NCI-H1417 treated with DMSO at 0.1 percent for 48 hours (cell line): Measurements from ENCODE around the gene OLFML2B.

ENCODE experiments used
- DNase-seq: peaks from one replicate; lab custom pipeline; 2025; lab: John Stamatoyannopoulos, UW

OLFML2B gene

DNA sequence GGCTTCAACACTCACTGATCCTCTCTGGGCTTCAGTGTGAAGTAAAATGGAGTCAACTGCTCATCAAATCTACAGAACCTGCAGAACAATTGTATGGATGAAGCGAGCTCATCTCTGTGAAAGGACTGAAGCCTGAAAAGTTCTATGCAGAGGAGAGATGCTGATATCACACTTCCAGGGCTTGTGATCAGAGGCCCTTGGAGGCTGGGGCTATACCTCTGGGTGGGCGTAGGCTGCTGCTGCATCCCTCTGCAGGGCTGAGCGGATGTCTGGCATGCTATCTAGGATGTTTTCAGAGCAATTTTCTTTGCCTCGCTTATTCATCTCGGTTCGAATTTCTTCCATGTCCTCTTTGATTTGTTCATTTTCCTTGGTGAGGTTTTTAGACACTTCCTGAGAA is 17.6 kb downstream of the OLFML2B start:
- DNase-seq: no peak

DNA sequence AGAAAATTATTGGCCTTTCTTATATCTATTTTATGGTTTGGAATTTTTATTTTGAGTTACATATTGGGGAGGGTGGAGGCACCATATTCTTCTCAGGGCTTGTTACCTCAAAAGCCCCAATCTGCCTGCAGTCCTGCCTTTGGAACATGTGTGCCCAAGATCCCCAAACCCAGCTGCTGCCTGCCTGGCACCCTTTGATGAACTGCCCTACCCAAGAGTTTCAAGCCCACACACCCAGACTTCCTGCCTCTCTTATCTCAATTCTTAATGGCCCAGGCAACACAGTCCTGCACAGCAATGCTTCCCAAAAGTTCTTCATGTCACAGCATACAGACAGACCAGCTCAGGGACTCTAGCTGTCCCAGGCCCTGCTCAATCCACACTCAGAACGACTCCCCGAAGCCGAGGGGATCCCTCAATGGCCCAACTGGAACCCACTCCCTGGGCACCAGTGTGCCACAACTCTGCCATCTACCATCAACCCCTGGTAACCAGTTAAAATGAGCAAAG is 19.2 kb downstream of the OLFML2B start:
- DNase-seq: no peak

DNA sequence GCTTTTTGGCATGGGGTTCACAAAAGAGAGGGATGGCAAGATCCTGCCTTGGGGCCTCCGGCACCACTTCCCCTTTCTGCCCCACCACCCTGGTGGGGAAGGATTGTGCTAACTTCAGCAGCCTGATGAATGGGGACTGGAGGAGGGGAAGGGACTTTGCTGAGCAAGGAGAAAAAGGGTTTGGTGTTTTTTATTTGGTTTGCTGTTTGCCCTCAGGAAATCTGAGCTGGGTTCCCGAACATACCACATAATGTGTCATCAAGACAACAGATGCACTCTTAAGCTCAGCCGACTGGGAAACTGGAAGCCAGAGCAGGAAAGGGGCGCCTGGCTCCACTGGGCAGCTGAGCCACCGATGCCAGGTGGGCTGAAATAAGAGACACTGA is 19.8 kb downstream of the OLFML2B start:
- no peak for DNase-seq

DNA sequence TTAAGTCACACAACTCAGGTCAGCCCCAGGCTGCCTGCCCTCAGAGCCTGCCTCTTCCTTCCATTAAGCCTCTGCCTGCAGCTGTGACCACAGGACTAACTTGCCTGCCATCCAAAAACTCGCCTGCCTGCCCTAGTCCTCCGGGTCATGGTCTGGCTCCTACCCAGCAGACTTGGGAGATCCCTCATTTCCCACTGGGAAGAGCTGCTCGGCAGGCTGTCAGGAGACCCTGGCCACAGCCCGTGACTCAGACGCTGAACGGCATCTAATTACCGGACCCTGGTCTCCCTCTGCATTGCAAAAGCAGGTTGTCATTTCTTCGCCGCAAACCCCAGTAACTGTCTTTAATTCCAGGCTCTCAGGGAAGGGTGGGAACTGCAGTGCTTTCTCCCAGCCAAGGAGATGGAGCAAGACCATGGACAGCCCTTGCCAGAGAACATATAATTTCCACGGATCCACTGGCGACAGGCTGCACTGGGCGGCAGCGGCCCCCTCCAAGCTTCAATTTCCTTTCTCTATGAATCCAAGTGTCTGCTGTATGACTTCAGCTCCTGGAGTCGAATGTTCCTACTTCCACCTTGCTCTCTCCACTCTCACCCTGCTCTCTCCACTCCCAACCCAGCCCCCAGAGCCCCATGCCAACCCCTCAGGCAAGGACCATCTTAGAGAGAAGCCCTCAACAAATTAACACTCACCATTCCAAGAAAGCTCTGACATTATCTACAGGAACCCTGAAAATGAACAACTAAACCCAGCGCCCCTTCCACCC is 20.4 kb downstream of the OLFML2B start:
- no peak for DNase-seq

DNA sequence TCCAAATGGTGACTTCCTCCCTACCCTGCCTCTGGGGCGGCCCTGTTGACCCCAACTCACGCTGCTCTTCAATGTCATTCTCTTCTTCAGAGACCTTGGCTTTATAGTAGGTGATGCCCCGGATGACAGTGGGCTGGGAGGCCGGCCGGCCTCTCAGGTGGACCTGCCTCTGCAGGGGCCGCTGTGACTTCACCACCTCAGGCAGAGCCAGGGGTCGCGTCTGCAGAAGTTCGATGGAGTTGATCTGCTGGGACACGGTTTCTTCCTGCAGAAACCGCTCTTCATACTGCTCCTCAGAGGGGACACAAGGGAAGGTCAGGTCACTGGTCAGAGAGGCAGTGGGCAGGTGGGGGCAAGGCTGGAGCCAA is 23.6 kb downstream of the OLFML2B start:
- no peak for DNase-seq

DNA sequence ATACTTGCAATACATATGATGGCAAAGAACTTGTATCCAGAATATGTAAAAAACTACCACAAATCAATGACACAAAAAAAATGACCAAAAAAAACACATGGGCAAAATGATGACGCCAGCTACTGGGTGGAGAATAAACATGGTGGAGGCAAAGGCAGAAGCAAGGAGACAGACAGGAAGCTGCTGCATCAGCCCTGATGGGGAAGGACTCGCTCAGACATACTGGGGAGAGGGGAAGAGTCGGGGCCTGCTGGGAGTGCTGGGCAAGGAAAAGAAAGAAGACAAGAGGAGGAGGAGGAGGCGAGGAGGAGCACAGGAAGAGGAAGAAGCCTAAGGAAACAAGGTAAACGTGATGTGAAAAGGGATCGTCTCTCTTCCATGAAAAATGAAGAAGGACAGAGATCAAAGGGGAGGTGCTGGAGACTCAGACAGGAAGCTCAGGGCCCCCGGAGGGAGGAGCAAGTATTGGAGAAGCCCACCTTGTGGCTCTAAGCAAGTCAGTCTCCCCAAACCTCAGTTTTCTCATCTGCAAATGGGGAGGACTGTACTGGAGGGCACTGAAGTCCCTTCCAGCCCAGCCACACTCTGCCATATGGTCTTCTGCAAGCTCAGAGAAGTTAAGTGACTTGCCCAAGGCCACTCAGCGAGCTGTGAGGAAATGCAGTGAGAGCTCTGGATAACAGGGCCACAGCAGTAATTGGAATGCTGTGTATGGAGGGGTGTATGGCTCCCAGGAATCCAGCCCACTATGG is 24.2 kb downstream of the OLFML2B start:
- no peak for DNase-seq

DNA sequence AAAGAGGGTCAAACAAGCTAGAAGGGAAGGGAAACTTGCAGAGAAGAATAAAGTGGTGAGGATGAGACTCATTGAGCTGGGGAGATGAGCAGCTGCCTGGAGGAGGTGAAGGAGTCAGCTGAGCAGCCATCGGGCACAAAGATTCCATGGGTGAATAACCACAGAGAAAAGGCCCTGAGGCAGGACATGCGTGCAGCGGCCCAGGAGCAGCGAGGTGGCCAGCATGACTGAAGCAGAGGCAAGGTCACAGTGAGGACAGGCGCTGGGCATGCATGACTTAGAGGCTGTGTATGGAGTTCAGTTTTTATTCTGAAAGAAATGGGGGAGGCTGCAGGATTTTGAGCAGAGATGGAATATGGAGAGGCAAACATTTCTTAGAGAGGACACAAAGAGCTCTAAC is 24.9 kb downstream of the OLFML2B start:
- no peak for DNase-seq

DNA sequence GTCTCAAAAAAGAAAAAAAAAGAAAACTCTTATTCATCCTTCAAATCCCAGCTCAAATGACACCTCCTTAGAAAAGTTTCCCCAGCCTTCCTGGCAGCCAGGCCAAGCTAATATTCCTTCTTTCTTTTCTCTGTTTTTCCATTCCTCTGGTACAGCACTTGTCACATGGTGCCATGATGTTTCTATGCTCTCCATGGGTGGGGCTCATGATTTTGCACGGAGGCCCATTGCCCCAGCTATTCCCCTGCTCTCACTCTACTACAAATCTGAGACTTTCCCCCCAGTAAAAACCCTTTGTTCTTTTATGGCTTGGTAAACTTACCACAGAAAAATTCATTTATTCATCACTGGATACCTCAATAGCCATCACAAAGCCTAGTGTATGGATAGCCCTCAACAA is 26.5 kb downstream of the OLFML2B start:
- no peak for DNase-seq

DNA sequence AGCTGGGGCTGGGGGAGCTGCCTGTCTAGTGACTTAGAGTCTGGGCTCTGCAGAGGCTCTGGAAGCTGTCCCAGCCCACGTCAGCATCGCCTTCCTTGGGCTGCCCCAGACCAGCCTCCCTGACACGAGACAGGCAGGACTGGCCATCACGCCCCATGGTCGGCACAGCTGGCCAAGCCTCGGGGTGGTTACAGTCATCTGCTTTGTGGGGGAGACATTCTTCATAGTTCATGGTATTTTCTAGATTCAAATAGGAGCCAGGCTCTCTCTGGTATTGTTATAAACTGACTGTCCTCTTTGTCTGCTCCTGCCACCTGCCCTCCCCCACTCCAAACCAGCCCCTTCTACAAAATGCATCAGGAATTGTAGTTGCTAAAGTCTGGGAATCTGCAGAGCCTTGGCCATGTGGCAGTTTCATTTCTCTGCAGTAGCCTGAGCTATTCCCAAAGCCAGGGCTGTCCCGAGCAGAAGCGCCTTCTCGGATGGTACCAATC is 29.4 kb downstream of the OLFML2B start:
- DNase-seq: no peak

DNA sequence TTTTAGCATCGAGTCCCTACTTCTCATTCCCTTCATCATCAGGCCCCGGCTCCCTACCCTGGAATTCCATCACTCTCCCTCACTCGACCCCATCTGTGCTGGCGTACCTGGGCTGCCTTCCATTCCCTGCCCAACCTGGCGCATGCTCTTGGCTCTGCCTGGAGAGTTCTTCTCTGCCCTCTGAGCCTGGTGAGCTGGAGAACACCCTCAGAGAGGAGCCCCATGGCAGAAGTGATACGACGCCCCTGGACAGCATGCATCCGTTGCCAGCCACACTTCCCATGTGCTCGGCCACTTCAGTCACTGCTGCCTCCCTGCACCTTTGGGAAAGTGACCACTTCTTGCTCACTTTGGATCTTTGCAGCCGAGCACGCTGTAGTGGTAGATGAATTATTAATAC is 30.1 kb downstream of the OLFML2B start:
- no peak for DNase-seq

DNA sequence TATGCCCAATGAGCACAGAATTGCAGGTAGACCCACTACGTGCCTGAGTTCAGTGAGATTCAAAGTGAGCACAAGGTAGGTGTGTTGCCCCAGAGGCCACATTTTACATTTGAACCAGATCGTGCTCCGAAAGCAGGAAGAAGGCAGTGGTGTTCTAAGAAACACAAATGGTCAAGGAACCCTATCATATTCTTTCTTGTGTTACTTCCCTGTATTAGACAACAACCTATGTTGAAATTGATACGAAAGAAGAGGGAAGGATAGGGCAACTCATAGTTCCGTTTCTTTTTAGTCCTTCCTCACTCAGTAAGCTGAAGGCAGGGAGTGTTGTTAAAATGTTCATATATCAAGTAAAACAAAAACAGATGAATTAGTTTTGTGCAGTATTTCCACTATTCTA is 33.9 kb downstream of the OLFML2B start:
- no peak for DNase-seq

DNA sequence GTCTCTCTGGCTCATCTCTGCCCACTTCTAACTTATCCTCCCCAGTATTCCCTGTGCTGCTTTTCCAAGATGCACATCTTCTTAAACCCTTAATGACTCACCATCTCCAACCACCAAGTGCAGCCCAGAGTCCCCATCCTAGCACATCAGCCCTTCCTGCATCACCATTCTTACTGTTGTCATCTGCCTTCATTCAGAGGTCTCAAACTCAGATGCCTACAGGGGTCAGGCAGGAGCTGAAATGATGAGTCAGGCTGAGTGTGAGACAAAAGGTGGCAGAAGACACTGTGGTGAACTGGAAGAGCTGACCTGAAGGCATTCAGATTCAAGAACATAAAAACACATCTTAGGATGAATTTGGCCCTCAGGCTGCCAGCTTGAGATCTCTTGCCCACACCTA is 34.6 kb downstream of the OLFML2B start:
- DNase-seq: no peak

DNA sequence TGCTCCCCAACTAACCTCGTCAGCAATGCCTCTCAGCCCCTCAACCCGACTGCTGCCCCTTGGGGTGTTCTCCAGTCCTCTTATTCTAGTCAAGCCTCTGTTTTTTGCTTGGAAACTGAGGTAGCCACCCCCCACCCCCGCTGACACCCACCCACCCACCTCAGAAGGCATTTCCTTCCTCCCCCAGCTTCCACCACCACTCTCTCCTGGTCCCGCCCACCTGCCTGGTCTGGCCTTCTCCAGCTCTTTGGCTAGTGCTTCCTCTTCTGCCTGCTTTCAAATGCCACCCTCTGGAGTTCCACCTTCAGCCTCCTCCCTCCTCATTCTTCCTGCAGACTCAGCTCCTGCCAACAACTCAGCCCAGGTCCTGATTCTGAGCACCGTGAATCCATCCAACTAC is 35.3 kb downstream of the OLFML2B start:
- DNase-seq: no peak

DNA sequence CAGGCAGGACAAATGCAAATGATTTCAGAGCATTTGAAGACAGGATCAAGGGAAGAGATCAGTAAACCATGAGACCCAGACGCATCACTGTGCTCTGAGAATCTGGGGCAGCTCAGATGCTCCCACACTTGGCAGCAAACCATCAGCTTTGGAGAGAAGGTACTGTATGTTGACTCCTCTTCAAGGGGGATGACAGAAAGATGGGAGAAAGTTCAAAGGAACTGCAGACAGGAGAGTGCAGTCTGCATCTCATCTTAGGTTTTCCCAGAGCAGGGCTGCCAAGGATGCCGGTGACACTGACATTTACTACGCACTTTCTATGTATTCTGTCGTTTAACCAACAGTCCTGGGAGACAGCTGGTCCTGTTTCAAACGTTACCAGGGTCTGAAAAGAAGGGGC is 35.8 kb downstream of the OLFML2B start:
- DNase-seq: no peak

DNA sequence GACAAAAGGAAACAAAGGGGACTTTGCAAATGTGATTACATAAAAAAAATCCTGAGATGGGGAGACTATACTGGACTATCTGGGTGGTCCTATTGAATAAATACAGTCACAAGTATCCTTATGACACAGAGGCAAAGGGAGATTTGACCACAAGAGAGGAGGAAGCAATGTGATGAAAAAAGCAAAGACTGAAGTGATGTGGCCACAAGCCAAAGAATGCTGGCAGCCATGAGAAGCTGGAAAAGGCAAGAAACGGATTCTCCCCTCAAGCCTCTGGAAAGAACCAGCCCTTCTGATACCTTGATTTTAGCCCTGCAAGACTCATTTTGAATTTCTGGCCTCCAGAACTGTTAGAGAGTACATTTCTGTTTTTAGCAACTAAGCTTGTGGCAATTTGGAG is 36.4 kb downstream of the OLFML2B start:
- no peak for DNase-seq

DNA sequence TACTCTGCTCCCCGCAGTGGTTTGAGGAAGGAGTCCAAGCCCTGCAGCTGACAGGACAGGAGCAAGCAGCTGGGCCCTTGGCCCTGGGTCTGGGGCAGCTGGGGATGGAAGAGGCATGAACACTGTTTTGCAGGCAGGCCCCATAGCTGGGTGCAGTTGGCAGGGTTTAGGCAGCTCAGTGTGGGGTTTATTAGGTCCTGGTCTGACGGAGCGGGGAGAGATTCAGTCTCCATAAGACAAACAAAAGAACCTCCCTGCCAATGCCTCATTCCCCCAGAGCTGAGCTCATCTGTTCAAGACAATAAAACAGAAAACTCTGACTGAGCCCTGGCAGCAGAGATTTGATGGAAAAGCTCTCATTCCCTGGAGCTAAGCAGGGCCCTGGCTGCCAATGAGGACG is 37.3 kb downstream of the OLFML2B start:
- DNase-seq: no peak

DNA sequence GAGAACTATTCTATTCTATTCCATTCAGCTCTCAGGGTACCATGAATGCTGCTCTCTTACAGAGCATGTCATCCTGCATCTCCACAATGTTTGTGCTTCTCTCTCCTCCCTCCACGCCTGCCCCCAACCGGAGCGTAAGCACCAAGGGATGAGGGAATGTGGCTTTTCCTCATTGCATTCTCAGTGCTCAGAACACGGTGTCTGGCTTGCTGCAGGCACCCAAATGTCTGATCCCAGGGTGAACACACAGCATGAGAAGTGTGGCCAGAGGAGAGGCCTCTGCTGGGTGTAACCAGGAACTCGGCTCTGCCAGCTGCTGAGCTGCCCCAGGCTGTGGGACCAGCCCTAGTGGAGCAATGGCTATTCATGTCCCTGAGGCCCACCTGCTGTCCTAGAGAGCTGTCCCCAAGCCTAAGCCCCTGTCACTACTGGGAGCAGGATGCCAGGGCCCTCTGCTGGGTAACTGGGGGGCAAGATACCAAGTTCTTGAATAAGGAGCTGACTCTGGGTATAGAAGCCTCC is 38.3 kb downstream of the OLFML2B start:
- DNase-seq: no peak

DNA sequence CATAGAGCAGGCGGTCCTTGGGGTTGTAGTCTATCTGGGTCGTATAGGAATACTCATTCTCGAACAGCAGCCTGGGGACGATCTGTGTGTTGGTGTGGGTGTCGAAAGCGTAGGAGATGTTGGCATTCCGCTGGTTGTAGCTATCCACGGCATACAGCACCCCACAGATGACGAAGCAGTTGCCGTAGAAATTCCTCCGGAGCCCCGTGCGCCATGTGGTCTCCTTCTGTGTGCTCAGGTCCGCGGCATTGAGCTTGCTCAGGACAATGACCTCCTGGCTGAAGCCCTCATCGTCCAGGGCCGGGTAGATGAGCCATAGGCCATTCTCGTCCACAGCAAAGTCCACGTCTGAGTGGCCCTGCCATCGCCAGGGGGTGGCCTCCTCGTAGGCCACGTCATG is 39.9 kb downstream of the OLFML2B start:
- no peak for DNase-seq

DNA sequence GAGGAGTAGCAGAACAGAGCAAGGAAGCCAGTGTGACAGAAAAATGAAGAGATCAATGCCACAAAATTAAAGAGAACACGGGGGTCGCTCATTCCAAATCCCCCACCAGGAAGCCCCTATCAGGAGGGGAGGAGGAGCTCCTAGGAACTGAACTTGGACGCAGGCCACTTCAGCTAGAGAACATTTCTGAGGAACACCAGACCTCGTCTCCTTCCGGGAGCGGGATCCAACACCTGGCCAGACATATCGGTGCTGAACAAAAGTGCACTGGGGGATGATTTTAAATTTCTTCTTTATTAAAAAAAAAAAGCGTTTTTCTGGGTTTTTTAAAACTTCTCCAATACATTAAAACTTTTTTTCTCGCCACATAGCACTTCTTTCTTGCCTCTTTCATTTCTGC is 40.8 kb downstream of the OLFML2B start:
- no peak for DNase-seq

DNA sequence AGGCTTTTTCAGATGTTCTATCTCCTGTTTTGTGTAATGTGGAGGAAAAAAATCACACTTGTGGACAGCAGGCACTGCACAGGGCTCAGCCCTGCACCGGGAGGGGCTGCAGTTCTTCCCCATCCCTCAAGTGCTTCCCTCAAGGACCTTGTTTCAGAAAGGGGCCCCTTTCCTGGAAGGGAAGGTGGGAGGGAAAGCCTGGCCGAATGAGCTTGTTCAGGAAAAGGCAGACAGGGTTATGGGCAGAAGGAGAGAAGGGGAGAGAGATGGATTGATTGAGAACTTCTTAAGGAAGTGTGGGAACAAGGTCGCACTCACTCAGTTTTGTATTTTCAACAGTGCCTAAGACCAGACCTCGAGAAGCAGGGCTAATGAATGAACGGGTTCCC is 41.2 kb downstream of the OLFML2B start:
- no peak for DNase-seq

DNA sequence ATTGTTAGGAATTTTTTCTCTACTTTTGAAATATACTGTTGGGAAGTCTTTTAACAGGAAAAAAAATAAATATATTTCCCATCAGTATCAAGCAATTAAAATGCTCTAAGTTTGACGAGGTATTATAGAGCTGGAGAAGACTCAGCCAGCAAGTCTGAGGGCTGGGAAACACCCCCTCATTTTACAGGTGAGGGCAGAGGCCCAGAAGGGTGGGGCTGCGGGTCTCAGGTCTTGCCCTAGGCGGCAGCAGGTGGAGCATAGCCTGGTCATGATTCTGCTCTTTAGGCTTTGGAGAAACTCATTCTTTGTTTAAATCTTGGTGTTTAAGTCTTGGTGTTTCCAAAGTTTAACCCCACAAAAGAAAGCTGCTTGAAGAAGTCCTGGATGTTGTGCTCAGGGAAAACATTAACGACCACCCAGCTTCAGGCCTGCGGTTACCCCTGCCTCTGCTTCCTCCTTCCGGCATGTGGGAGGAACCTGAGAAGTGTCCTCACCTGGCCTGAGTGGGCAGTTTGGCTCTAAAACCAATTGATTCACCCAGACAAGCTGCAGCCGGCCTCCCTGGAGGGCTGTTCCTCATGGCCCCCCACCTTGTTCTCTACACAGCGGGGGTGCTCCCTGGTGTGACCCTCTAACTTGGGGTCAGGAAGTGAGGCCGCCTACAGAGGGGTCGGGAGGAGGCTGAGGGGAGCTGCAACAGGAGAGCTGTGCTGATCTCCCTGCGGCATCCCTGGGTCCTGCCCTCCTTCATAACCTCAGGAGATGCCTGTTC is 41.7 kb downstream of the OLFML2B start:
- DNase-seq: no peak

DNA sequence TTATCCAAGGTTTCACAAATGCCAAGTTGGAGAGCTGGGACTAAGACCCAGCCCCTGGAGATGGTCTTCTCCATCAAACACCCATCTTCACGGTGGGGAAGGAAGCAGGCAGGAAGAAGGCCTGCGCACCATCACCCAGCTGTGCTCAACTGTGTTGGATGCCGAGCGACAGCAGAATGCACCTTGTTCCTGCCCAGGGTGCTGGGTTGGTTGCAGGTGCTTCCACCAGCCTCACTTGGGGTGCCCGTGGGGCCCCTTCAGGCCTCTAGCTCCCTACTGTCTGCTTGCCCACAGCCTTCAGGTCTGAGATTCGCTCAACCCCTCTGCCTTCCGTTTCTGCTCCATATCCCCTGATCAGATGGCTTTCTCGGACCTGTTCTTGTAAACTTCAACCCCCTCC is 42.5 kb downstream of the OLFML2B start:
- no peak for DNase-seq
